HEK293 (cell line): Measurements from ENCODE around the gene RBMS3.

ENCODE experiments used
- CTCF ChIP-seq: fragments of 450-650 bp; formaldehyde crosslinking; IDR thresholded peaks from 2 replicates; pipeline ENCODE4 v1.5.1; 2016; ENCODE audit warnings: missing biosample characterization, missing genetic modification characterization
- REST ChIP-seq: fragments of 450-650 bp; formaldehyde crosslinking; IDR thresholded peaks from 2 replicates; pipeline ENCODE4 v1.5.1; 2016; ENCODE audit warnings: missing biosample characterization, missing genetic modification characterization
- TRIM28 ChIP-seq: IDR thresholded peaks from 2 replicates; pipeline ENCODE4 v1.6.1; 2011; ENCODE audit warnings: low read length, control low read depth, borderline replicate concordance
- ZNF23 ChIP-seq: fragments of 450-650 bp; formaldehyde crosslinking; IDR thresholded peaks from 2 replicates; pipeline ENCODE4 v1.5.1; 2016; ENCODE audit warnings: missing biosample characterization, missing genetic modification characterization, borderline replicate concordance
- ZNF391 ChIP-seq: fragments of 450-650 bp; formaldehyde crosslinking; IDR thresholded peaks from 2 replicates; pipeline ENCODE4 v1.5.1; 2016; ENCODE audit warnings: low read depth, missing biosample characterization, missing genetic modification characterization, borderline replicate concordance
- ZNF423 ChIP-seq: fragments of 450-650 bp; formaldehyde crosslinking; IDR thresholded peaks from 2 replicates; pipeline ENCODE4 v1.5.1; 2016; ENCODE audit warnings: missing biosample characterization, missing genetic modification characterization
- ZNF830 ChIP-seq: fragments of 450-650 bp; IDR thresholded peaks from 2 replicates; pipeline ENCODE4 v1.5.0; 2018; ENCODE audit warnings: missing biosample characterization, missing genetic modification characterization, low read depth, mild to moderate bottlenecking, moderate library complexity

GRCh38 chr3:29653680-29654079 is 372.8 kb downstream of the RBMS3 start:
- TF ChIP-seq TRIM28 (no peak), CTCF (tag by site-specific recombination) (no peak), ZNF423 (tag by site-specific recombination) (no peak), ZNF391 (tag by site-specific recombination) (no peak), ZNF23 (tag by site-specific recombination) (no peak), ZNF830 (tag by site-specific recombination) (no peak), REST (no peak)
